NCI-H1105 treated with DMSO at 0.1 percent for 48 hours (cell line): ENCODE data around the gene SPG11.
"Not testable (repeated sequence)": the region's sequence is repeated elsewhere in the genome, so short reads cannot be mapped to it uniquely, and the experiment has no call there.

ENCODE experiments used
- DNase-seq: peaks from one replicate; lab custom pipeline; 2025; lab: John Stamatoyannopoulos, UW

SPG11 gene, protein sequence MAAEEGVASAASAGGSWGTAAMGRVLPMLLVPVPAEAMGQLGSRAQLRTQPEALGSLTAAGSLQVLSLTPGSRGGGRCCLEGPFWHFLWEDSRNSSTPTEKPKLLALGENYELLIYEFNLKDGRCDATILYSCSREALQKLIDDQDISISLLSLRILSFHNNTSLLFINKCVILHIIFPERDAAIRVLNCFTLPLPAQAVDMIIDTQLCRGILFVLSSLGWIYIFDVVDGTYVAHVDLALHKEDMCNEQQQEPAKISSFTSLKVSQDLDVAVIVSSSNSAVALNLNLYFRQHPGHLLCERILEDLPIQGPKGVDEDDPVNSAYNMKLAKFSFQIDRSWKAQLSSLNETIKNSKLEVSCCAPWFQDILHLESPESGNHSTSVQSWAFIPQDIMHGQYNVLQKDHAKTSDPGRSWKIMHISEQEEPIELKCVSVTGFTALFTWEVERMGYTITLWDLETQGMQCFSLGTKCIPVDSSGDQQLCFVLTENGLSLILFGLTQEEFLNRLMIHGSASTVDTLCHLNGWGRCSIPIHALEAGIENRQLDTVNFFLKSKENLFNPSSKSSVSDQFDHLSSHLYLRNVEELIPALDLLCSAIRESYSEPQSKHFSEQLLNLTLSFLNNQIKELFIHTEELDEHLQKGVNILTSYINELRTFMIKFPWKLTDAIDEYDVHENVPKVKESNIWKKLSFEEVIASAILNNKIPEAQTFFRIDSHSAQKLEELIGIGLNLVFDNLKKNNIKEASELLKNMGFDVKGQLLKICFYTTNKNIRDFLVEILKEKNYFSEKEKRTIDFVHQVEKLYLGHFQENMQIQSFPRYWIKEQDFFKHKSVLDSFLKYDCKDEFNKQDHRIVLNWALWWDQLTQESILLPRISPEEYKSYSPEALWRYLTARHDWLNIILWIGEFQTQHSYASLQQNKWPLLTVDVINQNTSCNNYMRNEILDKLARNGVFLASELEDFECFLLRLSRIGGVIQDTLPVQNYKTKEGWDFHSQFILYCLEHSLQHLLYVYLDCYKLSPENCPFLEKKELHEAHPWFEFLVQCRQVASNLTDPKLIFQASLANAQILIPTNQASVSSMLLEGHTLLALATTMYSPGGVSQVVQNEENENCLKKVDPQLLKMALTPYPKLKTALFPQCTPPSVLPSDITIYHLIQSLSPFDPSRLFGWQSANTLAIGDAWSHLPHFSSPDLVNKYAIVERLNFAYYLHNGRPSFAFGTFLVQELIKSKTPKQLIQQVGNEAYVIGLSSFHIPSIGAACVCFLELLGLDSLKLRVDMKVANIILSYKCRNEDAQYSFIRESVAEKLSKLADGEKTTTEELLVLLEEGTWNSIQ (N-terminal part only)

DNA sequence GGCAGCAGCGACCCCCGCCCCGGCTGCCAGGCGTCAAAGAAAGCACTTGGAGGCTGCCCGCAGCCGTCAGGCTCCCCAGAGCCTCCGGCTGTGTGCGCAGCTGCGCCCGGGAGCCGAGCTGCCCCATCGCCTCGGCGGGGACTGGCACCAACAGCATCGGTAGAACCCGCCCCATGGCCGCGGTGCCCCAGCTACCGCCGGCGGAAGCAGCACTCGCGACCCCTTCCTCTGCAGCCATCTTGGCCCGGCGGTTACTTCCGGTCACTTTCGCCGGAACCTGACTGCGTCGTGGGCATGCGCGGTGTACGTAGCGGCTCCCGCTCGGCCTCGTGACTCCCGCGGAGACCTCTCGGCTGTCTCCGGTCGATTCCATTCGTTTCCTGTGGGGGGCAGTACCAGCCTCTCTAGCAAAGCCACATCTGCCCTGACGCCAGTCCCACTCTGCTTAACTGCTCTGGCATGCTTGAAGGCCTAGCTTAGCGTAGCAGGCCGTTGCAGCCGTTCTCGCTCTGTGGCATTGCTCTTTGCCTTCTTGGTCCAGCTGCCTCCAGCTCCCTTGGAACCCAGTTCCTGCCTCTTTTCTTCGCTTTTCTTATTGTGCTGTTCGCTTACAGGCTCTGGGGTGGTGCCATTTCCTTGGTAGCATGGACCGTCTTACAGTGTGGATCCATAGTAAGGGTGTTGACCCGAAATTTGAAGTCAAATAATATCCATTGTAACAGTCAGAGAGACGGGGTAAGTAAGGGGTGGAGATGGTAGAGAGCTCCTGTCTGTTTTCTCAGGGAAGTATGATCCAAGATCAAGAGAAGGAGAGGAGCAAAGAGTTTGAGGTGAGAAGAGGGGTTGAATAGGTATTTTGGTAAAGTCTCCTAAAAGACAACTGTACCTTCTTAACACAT, at the start of gene SPG11:
Gene SPG11 (minus strand): TSS at position 253 of the 899 bp plus-strand sequence. CDS start 15 bp downstream, at position 238.
- DNase-seq = peak; percentile 91

DNA sequence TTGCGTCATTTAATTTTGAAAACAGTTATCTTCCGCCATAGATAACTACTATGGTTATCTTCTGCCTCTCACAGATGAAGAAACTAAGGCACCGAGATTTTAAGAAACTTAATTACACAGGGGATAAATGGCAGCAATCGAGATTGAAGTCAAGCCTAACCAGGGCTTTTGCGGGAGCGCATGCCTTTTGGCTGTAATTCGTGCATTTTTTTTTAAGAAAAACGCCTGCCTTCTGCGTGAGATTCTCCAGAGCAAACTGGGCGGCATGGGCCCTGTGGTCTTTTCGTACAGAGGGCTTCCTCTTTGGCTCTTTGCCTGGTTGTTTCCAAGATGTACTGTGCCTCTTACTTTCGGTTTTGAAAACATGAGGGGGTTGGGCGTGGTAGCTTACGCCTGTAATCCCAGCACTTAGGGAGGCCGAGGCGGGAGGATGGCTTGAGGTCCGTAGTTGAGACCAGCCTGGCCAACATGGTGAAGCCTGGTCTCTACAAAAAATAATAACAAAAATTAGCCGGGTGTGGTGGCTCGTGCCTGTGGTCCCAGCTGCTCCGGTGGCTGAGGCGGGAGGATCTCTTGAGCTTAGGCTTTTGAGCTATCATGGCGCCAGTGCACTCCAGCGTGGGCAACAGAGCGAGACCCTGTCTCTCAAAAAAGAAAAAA, 49.0 kb upstream of the SPG11 start:
- peak; percentile 61 for DNase-seq

DNA sequence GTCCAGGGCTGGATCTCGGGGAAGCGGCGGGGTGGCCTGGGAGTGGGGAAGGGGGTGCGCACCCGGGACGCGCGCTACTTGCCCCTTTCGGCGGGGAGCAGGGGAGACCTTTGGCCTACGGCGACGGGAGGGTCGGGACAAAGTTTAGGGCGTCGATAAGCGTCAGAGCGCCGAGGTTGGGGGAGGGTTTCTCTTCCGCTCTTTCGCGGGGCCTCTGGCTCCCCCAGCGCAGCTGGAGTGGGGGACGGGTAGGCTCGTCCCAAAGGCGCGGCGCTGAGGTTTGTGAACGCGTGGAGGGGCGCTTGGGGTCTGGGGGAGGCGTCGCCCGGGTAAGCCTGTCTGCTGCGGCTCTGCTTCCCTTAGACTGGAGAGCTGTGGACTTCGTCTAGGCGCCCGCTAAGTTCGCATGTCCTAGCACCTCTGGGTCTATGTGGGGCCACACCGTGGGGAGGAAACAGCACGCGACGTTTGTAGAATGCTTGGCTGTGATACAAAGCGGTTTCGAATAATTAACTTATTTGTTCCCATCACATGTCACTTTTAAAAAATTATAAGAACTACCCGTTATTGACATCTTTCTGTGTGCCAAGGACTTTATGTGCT, 48.4 kb upstream of the SPG11 start:
- DNase-seq = peak; percentile 6

DNA sequence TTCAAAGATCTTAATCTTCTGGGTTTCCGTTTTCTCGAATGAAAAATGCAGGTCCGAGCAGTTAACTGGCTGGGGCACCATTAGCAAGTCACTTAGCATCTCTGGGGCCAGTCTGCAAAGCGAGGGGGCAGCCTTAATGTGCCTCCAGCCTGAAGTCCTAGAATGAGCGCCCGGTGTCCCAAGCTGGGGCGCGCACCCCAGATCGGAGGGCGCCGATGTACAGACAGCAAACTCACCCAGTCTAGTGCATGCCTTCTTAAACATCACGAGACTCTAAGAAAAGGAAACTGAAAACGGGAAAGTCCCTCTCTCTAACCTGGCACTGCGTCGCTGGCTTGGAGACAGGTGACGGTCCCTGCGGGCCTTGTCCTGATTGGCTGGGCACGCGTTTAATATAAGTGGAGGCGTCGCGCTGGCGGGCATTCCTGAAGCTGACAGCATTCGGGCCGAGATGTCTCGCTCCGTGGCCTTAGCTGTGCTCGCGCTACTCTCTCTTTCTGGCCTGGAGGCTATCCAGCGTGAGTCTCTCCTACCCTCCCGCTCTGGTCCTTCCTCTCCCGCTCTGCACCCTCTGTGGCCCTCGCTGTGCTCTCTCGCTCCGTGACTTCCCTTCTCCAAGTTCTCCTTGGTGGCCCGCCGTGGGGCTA, 47.8 kb upstream of the SPG11 start, which contains the start of the genes B2M and PATL2:
Gene B2M (plus strand): TSS at position 422 of the 647 bp plus-strand sequence. CDS start 30 bp downstream, at position 452.
Gene PATL2 (minus strand): TSS at position 228 of the 647 bp plus-strand sequence. CDS start 34,833 bp downstream, outside the sequence.
- DNase-seq = peak; percentile 84

DNA sequence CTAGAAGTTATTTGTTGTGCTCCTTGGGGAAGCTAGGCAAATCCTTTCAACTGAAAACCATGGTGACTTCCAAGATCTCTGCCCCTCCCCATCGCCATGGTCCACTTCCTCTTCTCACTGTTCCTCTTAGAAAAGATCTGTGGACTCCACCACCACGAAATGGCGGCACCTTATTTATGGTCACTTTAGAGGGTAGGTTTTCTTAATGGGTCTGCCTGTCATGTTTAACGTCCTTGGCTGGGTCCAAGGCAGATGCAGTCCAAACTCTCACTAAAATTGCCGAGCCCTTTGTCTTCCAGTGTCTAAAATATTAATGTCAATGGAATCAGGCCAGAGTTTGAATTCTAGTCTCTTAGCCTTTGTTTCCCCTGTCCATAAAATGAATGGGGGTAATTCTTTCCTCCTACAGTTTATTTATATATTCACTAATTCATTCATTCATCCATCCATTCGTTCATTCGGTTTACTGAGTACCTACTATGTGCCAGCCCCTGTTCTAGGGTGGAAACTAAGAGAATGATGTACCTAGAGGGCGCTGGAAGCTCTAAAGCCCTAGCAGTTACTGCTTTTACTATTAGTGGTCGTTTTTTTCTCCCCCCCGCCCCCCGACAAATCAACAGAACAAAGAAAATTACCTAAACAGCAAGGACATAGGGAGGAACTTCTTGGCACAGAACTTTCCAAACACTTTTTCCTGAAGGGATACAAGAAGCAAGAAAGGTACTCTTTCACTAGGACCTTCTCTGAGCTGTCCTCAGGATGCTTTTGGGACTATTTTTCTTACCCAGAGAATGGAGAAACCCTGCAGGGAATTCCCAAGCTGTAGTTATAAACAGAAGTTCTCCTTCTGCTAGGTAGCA, 47.0 kb upstream of the SPG11 start:
- DNase-seq = no peak

DNA sequence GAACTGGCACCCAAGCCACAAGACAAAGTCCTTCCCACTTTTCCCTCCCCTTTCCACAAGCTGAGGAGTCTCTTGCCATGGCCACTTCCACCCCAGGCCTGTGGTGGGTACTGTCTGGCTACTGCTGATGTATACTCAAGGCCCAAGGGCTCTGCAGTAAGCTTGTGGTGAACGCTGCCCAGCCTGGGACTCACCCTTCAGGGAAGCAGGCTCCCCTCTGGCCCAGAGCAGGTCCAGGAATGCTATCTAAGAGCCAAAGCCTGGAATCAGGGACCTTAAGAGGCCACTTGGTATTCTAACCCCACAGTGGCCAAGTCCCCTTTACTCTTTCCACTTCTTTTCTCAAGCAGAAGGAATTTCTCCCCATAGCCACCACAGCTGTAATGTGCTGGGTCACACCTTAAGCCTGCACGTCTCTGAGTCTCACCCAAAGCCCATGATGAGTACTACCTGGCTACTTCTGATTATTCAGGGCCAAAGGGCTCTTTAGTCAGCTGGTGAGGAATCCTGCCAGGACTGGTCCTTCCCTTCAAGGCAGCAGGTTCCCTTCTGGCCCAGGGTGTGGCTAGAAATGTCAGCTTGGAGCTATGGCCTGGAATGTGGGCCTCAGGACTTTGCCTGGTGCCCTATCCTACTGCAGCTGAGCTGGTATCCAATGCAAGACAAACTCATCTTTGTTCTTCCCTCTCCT, 43.6 kb upstream of the SPG11 start:
- DNase-seq = no peak

DNA sequence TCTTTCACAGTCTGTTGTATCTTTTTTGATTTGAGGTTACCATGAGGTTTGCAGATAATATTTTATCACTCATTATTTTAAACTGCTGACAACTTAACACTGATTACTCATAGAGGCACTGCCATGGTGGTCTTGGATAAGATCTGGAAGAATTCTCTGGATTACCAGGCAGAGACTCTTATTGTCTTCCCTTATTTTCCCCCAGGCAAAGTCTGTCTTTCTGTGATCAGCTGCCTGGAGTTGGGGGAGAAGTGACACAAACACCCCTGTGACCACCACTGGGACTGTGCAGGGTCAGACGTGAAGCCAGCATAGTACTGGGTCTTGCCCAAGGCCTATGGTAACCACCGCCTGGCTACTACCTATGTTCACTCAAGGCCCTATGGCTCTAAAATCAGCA, 42.9 kb upstream of the SPG11 start:
- DNase-seq = no peak

DNA sequence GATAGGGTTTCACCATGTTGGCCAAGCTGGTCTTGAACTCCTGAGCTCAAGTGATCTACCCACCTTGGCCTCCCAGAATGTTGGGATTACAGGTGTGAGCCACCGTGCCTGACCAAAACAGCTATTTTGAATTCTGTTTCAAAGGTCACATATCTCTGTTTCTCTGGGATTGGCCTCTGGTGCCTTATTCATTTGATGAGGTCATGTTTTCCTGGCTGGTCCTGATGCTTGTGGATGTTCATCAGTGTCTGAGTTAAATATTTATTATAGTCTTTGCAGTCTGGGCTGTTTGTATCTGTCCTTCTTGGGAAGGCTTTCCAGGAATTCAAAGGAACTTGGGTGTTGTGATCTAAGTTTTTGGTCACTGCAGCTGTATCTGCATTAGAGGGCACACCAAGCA, 42.5 kb upstream of the SPG11 start:
- DNase-seq = no peak

DNA sequence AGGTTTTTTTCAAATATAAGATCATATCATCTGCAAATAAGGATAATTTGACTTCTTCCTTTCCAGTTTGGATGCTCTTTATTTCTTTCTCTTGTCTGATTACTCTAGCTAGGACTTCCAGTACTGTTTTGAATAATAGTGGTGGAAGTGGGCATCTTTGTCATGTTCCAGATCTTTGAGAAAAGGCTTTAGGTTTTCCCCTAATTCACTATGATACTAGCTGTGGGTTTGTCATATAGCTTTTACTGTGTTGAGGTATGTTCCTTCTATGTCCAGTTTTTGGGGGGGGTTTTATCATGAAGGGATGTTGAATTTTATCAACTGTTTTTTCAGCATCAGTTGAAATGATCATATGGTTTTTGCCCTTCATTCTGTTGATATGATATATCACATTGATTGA, 37.2 kb upstream of the SPG11 start:
- not testable (repeated sequence) for DNase-seq

DNA sequence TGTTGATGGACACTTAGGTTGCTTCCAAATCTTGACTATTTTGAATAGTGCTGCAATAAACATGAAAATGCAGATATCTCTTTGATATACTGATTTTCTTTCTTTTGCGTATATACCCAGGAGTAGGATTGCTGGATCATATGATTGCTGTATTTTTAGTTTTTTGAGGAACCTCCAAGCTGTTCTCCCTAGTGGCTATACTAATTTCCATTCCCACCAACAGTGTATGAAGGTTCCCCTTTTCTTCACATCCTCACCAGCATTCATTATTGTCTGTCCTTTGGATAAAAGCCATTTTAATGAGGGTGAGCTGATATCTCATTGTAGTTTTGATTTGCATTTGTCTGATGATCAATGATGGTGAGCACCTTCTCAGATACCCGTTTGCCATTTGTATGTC, 35.2 kb upstream of the SPG11 start:
- no peak for DNase-seq

DNA sequence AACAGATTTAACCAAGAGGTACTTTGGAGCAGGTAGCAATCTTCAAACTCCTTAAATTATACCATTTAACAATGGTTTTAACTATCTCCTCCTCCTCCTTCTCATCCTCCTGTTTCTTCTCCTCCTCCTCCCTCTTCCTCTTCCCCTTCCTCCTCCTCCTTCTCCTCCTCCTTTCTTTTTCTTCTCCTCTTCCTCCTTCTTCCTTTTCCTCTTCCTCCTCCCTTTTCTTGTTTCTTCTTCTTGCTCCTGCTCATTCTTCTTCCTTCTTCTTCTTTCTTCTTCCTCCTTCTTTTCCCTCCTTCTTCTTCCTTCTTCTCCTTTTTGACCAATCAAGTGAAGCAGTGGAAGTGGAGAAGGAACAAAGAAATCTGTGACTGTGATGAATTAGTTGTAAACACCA, 33.6 kb upstream of the SPG11 start:
- no peak for DNase-seq

DNA sequence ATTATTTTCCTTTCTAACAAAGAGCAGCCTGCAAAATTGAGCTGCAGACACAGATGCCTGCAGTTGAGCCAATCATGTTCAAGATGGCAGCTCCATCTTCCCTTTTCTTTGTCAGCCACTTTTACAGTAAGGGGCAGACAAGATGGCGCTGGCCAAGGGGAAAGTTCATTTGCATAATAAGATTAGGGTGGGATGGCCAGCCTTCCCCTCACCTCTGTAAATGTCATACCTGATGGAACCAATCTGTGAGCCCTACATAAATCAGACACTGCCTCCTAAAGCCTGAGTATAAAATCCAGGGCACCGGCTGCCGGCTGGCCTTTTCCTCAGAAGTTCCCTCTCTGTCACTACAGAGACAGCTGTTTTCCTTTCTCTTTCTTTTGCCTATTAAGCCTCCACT, 31.8 kb upstream of the SPG11 start:
- no peak for DNase-seq

DNA sequence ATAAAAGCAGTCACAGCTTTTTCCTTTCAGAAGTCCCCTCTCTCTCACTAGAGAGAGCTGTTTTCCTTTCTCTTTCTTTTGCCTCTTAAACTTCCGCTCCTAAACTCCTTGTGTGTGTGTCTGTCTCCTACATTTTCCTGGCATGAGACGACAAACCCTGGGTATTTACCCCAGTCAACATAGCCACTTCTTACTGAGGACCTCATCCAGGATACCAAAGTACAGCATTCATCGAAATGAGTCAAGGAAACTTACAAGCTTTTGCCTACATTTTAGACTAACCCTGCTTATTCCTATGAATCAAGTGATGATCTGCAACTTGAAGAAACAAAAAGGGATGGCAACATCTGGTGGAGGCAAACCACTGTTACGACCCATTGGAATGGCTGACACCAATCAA, 31.0 kb upstream of the SPG11 start:
- DNase-seq = no peak

DNA sequence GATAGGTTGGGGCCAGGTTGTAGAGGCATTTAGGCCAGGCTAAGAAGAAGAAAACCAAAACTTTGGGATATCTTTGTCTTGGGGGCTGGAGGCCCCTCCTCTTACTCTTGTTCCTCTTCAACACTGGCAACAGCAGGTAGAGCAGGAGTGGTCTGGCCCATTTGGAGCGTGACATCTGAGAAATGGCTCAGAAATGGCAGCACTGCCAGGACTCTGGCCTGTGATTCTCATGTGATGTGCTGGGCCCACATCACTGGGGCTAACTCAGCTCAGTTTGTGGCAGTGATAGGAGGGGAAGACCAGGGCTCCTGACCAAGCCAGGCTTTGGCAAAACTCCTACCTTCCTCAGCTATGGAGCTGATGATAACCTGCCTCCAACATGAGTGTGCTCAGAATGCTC, 29.2 kb upstream of the SPG11 start:
- no peak for DNase-seq

DNA sequence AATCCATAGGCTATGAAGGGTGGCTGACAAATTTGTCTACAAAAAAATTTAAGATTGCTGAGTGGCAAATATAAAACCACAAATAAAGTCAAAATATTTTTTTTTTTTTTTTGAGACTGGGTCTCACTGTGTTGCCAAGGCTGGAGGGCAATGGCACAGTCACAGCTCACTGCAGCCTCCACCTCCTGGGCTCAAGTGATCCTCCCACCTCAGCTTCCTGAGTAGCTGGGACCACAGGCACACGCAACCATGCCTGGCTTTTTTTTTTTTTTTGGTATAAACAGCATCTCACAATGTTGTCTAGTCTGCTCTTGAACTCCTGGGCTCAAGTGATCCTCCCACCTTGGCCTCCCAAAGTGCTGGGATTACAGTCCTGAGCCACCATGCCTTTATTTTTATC, 26.8 kb upstream of the SPG11 start:
- not testable (repeated sequence) for DNase-seq

DNA sequence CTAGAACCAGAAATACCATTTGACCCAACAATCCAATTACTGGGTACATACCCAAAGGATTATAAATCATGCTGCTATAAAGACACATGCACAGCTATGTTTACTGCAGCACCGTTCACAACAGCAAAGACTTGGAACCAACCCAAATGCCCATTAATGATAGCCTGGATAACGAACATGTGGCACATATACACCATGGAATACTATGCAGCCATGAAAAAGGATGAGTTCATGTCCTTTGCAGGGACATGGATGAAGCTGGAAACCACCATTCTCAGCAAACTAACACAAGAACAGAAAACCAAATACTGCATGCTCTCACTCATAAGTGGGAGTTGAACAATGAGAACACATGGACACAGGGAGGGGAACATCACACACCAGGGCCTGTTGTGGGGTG, 25.9 kb upstream of the SPG11 start:
- DNase-seq = not testable (repeated sequence)

DNA sequence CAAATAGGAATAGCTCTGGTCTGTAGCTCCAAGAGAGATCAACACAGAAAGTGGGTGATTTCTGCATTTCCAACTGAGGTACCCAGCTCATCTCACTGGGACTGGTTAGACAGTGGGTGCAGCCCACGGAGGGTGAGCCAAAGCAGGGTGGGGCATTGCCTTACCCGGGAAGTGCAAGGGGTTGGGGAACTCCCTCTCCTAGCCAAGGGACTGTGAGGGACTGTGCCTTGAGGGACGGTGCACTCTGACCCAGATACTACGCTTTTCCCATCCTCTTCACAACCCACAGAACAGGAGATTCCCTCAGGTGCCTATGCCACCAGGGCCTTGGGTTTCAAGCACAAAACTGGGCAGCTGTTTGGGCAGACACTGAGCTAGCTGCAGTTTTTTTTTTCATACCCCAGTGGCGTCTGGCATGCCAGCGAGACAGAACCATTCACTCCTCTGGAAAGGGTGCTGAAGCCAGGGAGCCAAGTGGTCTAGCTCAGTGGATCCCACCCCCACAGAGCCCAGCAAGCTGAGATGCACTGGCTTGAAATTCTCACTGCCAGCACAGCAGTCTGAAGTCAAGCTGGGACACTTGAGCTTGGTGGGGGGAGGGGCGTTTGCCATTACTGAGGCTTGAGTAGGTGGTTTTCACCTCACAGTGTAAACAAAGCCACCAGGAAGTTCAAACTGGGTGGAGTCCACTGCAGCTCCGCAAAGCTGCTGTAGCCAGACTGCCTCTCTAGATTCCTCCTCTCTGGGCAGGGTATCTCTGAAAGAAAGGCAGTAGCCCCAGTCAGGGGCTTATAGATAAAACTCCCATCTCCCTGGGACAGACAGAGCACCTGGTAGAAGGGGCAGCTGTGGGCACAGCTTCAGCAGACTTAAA, 19.6 kb upstream of the SPG11 start:
- DNase-seq = peak; percentile 18
